Right lobe of liver (tissue), 4 donors: ENCODE results near the gene TNNI3.

ENCODE experiments used
- CTCF ChIP-seq, 4 donors: fragments of 200-600 bp in 3 of 4; fragments of 450-650 bp in 1 of 4; IDR thresholded peaks; one replicate each; pipeline versions ENCODE4 v1.5.1 to v1.8.0; 2016 to 2022; ENCODE audit warnings: antibody characterized with exemption in 4 of 4, mild to moderate bottlenecking in 2 of 4
- POLR2A ChIP-seq: fragments of 450-650 bp; IDR thresholded peaks from one replicate; pipeline ENCODE4 v1.6.1; 2017; ENCODE audit warnings: antibody characterized with exemption, mild to moderate bottlenecking
- donor health status: DM: no; HTN: no; CAD: no.
- donor health status: DM: no; HTN: no; CAD: no.
- donor health status: DM: no; HTN: yes; CAD: no.

- TF ChIP-seq CTCF (IDR thresholded peaks at IDR 0.05) (no peak), POLR2A (no peak)
Observed at GRCh38 chr19:55175117-55175867, 17.8 kb upstream of the TNNI3 start.
